Hepatocyte (in vitro differentiated cells): Measurements from ENCODE around the gene MLYCD.

Source experiments
- CTCF ChIP-seq: fragments of 200-600 bp; sonication (generic); IDR thresholded peaks from 2 replicates; pipeline ENCODE4 v1.5.1; 2016; ENCODE audit warnings: antibody characterized with exemption, mild to moderate bottlenecking; ENCODE audit not compliant: poor library complexity
- EZH2 ChIP-seq: fragments of 200-600 bp; sonication (generic); IDR thresholded peaks from 2 replicates; pipeline ENCODE4 v1.6.1; 2016; ENCODE audit warnings: antibody characterized with exemption, mild to moderate bottlenecking, borderline replicate concordance
- EZH2phosphoT487 ChIP-seq: fragments of 200-600 bp; sonication (generic); IDR thresholded peaks from one replicate; pipeline ENCODE4 v1.6.1; 2018; ENCODE audit warnings: antibody characterized with exemption, mild to moderate bottlenecking, low read depth, moderate library complexity; ENCODE audit not compliant: unreplicated experiment, severe bottlenecking

GRCh38 chr16:83925095-83925905 lies 26.4 kb downstream of the MLYCD start:
- no peak for TF ChIP-seq CTCF
- TF ChIP-seq EZH2, result no peak
- no peak for TF ChIP-seq EZH2phosphoT487
